Stimulated activated CD8-positive, alpha-beta memory T cell treated with anti-CD3 and anti-CD28 coated beads, Interleukin-4, amount 100 ng/mL, for 1 hour (primary cell): Measurements from ENCODE around the gene CCDC185.

ENCODE experiments used
- DNase-seq, 2 donors: peaks; one replicate each; pipeline ENCODE4 v3.0.0-alpha.2; 2020; ENCODE audit warnings: low read depth in 2 of 2, low spot score in 1 of 2

Gene CCDC185

DNA sequence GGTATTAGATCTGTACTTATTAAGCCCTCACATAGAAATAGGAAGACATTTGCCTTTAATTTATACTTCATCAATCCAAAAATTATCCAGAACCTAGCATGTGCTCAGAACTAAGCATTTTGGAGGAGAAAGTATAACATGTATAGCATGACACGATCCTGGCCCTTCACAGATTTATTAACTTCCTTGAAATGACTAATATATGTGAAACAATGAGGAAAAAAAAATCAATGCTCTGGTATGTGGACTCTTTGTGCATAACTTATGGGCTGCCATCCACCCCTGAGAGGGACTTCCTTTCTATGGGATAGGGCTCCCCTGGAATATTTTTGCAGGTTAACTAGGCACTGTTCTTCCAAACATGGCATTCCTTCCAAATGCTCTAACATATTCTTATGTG, 36.6 kb downstream of the CCDC185 start:
- no peak for DNase-seq

DNA sequence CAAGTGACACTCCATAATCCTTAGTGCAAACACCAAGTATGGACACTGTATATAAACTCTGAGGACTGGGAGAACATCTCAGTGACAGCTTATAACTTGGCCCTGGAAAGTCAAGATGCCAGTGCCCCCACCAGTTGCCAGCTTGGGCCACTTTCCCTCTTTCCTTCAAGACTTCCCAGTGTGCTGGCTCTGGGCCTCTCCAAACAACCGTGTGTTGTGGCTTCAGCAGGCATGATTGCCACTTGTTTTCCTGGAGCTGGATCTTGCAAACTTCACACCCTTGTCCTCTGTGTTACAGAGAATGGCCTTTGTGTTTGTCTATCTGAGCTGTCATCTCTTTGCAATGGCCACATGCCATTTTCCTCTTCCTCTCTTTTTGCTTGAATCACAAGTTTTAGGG, 37.0 kb downstream of the CCDC185 start:
- DNase-seq, result no peak

GRCh38 chr1:223437151-223437550, 43.9 kb downstream of the CCDC185 start:
- no peak for DNase-seq

DNA sequence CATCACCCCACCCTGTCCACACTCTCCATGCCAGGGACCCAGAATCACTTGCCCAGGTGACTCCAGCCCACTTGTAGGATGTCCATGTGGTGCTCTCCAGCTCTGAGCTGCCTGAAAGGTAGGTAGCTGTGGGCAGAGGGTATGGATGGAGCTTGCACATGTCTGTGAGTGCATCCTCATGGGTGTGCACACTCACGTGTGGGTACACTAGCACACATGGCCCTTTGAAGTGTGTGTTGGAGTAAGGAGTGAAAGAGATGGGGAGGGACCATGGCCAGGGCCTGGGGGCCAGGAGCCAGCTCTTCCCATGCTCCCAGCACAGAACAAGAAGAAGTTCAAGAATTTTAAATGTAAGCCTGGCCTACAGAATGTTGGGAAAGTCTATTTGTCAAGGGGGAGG, 50.2 kb downstream of the CCDC185 start:
- no peak for DNase-seq

- no peak for DNase-seq
These were observed 51.2 kb downstream of the CCDC185 start for GRCh38 chr1:223444411-223444810.
